ENCODE results near the gene S100A2.
"Not testable (repeated sequence)": the region's sequence is repeated elsewhere in the genome, so short reads cannot be mapped to it uniquely, and the experiment has no call there.

Gene S100A2

DNA sequence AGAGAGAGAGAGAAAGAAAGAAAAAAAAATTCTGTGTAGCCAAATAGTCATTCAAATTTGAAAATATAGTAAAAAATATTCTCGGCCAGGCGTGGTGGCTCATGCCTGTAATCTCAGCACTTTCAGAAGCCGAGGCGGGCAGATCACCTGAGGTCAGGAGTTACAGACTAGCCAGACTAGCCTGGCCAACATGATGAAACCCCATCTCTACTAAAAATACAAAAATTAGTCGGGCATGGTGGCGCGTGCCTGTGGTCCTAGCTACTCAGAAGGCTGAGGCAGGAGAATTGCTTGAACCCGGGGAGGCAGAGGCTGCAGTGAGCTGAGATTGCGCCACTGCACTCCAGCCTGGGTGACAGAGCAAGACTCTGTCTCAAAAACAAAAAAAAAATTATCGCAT, 22.4 kb upstream of the S100A2 start:
- DNase-seq: not testable (repeated sequence)

DNA sequence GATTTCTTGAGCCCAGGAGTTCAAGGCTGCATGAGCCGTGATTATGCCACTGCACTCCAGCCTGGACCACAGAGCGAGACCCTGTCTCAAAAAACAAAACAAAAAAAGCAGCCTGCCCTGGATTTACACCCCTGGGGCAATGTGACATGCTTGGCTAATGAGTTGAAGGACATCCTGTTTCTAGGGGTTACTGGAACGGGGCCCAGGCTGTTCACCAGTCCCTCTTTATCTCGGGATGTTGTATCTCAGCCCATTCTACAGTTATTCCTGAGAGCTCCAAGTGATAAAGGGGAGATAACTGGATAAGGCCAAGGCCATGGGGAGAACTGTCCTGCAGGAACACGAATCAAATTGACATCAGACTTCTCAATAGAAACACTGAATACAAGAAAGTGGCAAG, 21.7 kb upstream of the S100A2 start:
- no peak for DNase-seq

DNA sequence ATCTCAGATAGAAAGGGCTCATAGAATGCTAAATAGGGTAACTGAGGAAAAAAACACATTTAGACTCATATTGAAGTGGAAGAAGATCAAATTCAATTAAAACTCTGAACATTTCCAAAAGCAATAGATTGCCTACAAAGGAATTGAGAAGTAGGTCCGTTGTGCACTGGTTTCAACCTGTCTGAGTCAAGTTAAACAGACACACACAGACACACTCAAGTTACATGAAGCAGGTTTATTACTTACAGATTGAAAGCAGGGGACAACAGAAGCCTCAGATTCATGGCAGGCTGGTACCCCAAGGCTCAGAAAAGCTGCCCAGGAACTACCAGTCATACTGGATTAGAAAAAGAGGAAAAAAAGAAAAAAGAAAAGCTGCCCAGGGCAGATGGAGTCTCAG, 20.7 kb upstream of the S100A2 start:
- DNase-seq: no peak

DNA sequence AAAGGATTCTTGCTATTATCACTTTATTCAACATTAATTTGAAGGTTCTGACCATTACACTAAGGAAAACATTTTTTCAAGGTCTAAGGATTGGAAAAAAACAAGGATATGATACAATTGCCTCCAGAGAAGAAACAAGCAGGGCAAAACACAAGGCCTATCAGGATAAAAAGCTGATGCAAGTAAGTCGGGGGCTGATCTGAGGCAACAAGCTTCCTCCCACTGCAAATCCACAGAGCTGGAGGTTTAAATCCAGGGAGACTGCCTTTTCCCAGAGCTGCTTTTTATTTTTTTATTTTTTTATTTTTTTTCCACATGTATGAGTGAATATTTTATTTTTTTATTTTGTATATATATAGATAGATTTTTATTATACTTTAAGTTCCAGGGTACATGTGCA, 19.4 kb upstream of the S100A2 start:
- no peak for DNase-seq

DNA sequence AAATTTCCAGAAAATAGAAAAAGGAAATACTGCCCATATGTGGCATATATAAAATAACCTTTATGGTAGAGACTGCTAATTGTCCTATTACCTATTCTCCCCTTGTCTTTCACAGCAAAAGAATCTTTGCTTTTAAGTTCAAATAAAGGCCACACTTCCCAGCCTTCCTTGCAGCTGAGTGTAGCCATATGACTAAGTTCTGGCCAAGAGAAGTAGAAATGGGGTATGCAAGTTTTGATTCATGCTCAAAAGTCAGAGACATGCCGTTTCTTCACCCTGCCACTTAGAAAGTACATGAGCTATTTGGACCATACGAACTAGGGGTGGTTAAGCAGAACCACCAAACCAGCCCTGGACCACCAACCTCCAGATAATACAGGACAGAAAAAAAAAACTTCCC, 18.3 kb upstream of the S100A2 start:
- no peak for DNase-seq

DNA sequence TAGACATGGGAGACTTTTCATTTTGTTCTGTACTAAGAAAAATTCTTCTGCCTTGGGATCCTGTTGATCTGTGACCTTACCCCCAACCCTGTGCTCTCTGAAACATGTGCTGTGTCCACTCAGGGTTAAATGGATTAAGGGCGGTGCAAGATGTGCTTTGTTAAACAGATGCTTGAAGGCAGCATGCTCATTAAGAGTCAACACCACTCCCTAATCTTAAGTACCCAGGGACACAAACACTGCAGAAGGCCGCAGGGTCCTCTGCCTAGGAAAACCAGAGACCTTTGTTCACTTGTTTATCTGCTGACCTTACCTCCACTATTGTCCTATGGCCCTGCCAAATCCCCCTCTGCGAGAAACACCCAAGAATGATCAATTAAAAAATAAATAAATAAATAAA, 17.9 kb upstream of the S100A2 start:
- DNase-seq: not testable (repeated sequence)

DNA sequence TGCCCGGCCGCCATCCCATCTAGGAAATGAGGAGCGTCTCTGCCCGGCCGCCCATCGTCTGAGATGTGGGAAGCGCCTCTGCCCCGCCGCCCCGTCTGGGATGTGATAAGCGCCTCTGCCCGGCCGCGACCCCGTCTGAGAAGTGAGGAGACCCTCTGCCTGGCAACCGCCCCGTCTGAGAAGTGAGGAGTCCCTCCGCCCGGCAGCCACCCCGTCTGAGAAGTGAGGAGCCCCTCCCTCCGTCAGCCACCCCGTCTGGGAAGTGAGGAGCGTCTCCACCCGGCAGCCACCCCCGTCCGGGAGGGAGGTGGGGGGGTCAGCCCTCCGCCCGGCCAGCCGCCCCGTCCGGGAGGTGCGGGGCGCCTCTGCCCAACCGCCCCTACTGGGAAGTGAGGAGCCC, 17.2 kb upstream of the S100A2 start:
- not testable (repeated sequence) for DNase-seq

DNA sequence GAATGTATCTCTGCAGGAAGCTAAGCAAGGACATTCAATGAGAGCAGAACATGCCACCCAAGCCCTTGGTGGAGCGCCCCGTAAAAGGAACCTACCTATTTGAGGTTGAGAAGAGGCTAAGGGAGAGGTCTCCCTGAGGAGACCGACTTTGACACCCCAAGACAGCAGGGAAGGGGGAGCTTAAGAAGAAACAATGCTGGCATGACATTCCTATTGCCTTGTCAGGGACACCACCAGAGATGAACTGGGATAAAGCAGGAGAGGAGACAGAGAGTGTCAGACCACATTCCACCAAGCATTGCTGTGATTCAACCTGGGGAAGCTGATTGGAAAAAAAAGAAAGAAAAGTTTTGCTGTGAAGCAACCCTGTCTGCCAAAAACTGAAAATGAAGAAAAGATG, 13.3 kb upstream of the S100A2 start:
- DNase-seq: no peak

DNA sequence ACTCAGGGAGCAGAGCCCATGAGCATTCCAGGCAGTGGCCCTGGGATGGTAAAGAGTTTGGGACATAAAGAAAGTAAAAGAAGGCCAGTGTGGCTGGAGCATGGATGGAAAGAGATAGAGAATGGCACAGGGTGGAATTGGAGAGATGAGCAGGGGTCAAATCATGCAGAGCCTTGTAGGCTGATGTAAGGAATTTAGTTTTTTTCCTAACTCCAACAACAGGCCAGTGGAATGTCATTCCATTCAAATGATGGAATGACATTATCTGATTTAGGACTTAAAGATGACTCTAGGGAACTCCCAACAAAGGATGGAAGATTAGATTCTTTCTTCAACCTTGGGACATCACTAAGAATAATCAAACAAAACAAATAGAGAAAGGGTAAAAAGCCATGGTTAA, 12.8 kb upstream of the S100A2 start:
- no peak for DNase-seq

DNA sequence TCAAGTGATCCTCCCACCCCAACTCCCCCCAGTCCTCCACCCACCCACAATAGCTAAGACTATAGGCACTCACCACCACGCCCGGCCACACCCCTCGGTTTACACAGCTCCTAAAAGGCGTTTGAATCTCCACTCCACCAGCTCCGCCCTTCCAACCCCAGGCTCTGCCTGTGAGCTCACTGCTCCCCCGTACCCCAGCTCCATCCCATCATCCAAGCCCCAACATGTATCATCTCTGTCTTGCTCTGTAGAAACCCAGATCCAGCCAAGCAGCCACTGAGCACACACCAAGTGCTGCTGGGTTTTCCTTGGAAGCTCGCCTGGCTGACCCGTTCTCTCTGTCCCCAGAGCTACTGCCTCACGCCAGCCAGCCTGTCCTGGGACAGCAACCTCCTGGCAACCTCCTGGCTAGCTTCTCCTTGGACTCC, 12.0 kb upstream of the S100A2 start:
- DNase-seq: no peak

DNA sequence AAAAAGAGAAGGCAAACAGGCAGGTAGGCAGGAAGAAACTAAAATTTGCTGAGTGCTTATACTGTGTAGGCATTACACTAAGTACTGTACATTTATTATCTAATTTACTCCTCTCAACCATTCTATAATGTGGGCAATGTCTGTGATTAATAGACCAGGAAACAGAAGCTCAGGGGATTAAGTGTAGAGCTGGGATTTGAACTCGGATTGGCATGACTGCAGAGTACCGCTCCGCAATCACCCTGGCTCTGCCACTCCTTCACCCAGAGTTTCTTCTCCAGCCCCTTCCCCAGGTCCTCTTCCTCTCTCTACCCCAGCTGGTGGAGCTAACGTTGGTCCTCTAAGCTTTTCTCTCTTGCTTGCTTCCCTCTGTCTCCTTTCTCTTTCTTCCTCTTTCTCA, 11.5 kb upstream of the S100A2 start:
- no peak for DNase-seq

DNA sequence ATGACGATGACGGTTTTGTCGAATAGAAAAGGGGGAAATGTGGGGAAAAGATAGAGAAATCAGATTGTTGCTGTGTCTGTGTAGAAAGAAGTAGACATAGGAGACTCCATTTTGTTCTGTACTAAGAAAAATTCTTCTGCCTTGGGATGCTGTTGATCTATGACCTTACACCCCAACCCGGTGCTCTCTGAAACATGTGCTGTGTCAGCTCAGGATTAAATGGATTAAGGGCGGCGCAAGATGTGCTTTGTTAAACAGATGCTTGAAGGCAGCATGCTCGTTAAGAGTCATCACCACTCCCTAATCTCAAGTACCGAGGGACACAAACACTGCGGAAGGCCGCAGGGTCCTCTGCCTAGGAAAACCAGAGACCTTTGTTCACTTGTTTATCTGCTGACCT, 9.9 kb upstream of the S100A2 start:
- DNase-seq: not testable (repeated sequence)

DNA sequence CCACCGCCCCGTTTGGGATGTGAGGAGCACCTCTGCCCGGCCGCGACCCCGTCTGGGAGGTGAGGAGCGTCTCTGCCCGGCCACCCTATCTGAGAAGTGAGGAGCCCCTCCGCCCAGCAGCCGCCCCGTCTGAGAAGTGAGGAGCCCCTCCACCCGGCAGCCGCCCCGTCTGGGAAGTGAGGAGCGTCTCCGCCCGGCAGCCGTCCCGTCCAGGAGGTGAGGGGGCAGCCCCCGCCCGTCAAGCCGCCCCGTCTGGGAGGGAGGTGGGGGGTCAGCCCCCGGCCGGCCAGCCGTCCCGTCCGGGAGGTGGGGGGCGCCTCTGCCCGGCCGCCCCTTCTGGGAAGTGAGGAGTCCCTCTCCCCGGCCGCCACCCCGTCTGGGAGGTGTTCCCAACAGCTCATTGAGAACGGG, 9.4 kb upstream of the S100A2 start:
- DNase-seq: not testable (repeated sequence)

DNA sequence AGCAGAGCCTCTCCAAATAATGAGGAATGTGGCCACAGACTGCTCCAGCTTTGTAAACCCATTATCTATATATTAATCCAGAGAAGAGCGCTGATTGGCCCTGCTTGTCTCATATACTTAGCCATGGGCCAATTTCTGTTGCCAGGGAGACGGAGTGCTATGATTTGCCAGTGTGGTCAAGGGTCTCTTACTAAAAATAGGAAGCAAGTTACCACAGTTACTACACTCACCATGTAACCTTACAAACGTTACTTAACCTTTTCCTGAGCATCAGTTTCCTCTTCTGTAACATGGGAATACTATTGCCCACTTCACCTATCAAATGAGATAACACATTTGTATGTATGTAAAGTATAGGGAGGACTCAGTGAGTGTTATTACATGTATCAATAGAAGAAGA, 7.7 kb upstream of the S100A2 start:
- no peak for DNase-seq

DNA sequence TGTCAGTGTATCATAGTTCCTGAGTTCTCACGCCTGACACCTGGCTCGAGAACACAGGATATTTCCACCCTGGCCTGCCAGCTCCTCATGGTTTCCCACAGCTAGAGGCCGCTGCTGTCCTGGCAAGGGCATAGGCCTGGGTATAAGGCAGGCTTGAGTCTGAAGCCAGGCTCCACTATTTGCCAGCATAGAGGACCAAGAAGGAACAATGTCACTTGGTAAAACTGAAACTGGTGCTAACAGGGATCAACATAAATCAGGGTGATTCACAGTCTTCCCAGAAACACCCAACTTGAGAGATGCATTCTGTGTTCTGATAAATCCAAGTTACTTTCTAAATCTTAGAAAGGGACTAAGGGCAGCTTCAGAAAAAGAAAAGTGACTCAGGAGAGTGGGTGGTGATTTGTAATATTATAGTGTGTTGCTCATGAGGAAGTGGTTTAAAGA, 6.9 kb upstream of the S100A2 start:
- DNase-seq: peak; percentile 40

DNA sequence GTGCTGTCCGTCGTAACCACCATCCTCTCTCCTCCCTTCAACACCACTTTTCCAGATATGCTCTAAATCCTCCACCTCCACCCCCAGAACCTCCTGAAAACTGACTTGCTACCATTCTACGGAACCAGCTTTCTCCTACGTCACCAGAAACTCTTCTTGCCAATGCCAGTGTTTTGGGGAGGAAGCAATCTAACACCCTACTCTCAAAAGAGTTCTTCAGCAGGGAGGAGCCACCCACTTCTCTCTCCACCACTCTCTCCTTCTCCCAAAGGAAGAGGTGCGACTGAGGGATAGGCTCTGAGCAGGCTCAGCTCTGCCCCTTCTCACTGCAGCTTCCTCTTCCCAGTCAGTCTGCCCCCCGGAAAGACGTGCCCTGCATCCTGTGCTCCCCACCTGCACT, 6.1 kb upstream of the S100A2 start:
- DNase-seq: no peak

DNA sequence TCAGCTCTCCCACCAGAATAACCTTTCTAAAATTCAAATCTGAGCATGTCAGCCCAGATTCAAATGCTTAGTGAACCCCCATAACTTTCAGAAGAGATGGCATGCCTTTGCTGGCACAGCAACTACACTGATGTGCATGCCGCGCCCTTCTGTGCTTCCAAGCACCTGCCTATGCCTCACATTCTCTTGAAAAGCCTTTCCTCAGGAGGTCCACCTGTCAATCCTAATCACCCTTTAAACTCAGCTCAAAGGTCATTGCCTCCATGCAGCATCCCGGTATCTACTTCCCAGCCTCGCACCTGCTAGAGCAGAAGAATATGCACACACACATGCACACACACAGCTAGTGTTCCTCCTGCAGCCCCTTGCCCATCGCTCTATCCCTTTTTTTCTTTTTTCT, 5.2 kb upstream of the S100A2 start:
- DNase-seq: no peak

DNA sequence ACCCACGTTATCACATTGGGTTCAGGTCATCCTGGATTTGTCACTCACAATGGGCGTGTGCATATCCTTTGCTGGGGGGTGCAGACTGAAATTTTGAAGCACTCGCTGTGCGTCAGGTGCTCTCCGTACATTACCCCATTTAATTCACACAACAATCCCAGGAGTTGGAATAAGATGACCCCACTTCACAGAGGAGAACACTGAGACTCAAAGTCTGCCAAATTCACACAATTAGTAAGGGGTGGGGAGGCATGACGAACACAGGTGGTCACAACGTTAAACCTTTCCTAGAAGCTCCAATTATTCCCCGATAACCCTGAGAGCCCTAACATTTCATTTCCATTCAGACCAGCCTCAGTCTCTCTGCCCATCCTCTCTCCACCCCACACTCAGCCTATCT, 3.8 kb upstream of the S100A2 start:
- no peak for DNase-seq

DNA sequence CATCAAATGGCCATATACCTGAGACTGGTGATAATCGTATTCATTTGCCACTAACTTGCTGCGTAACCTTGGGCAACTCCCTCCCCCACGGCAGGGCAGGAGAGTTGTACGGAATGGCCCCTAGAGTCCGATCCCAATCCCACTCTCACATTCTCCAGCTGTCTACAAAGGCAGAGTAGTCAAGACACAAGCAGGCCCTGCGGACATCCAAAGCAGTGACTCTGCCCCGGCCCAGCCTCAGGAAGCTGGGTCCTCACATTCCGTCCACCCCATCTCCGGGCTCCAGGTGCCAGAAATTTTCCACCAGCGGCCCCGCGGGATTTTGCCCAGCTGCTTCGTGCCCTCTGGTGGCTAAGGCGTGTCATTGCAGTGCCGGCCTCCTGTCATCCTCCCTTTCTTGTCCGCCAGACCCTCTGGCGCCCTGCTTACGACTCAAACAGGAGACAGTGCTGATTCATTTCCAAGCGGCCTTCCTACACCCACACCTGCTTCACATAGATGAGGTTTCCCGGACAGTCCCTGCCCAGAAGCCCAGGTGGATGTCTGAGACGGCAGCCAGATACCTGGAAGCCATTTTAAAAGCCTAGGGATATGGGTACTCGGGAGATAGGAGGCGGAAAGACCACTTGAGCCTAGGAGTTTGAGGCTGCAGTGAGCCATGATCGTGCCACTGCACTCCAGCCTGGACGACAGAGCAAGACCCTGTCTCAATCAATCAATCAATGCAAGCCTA, 2.9 kb upstream of the S100A2 start:
- peak; percentile 75 for DNase-seq

DNA sequence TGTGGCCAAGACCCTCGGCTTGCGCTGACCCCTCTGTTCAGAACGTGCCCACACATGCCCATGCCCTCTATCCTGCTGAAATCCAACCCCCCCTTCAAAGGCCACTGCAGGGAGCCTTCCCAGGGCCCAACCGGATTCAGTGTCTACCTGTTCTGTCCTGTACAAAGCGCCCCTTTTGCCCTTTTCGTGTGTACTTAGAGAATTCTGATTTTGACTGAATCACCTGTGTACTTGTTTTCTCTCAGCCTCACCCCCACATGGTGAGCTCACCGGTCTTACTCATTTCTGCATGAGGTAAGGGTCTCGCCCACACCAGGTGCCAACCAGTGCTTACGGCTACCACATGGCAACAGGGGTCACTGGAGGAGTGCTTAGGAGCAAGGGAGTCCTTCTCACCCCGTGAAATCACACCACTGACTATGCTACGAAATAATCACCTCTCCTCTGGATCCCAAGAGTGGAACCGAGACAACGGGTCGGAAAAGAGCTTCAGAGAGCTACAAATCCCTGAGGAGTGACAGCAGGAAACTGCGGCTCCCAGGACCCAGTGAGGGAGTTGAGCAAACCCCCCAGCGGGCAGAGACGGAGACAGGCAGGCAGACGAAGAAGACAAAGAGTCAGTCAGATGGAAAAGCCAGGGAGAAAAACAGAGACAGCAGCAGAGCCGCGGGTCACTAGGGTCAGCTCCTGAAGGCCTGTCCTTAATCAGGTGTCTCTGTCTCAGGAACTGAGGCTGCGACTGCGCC, 2.1 kb upstream of the S100A2 start:
- DNase-seq: no peak

DNA sequence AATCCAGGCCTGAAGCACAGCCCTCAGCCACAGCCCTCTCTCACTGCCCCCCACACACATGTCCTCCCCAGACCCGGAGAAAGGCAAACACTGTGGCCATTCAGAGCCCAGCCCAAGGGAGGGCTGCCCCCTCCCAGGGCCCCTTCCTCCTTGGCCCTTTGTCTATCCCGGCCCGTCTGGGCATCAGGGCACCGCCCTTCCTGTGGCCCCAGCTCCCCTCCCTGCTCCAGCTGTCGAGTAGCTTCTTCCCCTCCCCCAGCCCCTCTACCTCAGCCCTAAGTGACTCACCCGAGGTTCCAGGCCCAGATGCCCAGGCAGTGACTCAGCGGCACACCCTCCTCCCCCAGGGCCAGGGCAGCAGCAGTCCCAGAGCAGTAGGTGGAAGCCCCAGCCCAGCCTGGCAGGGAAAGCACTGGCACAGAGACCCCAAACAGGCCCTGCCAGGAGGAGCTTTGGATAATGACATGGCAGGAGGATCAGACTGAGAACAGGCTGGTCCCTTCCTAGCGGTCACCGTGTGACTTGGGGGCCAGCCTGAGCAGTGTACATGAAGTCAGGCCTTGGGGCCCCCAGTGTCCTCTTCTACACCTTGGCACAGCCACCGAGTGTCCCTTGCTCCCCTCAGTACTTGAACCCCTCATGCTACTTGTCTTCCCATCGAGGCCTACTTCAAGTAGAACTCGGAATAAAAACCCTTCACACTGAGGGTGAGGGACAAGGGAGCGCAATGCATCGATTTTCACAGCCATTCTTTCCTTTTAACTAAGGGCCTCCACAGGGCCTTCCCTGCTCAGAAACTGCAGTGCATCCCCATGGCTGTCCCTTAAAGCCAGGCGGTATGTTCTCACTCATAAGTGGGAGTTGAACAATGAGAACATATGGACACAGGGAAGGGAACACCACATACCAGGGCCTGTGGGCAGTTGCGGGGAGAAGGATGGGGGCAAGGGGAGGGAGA, 1.0 kb upstream of the S100A2 start:
- DNase-seq: peak; percentile 88

DNA sequence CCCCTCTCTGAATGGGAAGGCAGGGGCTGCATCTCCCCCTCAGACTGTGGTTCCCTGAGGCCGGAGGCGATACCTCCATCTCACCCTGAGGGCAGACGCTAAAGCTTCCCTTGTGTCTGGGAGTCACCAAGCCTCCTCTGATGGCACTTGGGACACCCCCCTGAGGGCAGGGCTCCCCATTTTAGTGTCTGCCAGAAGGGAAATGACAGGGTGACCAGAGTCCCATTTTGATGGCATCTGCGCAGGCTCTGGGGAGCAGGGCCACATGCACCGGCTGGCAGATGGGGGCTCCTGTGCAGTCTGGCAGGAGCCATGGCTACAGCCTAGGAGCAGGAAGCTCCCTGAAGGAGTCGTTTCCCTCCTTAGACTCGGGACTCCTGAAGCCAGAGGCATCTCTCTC, 1.7 kb downstream of the S100A2 start:
- no peak for DNase-seq

DNA sequence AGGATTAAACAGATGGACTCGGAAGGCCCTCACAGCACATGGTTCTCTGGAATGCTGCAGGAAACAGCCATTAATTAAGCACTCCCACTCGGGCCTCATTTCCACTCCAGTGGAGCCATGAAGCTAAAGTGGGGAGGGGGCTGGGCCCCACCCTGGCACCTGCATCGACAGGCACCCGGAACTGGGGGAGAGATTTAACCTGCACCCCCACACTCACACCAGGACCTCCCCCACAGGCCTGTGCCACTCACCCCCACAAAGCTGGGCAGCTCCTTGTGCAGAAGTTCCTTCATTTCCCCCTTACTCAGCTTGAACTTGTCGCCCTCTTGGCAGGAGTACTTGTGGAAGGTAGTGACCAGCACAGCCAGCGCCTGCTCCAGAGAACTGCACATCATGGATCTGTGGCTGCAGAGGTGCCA, 2.2 kb downstream of the S100A2 start:
- DNase-seq: no peak
